Suprapubic skin (tissue), 4 donors: ENCODE data around the gene DGCR2.

Experiments used
- CTCF ChIP-seq, 2 donors: fragments of 200-600 bp in 1 of 2; fragments of 450-650 bp in 1 of 2; sonication (generic) in 1 of 2; IDR thresholded peaks; one replicate each; pipeline ENCODE4 v1.5.1; 2016 to 2019; ENCODE audit warnings: antibody characterized with exemption in 2 of 2, mild to moderate bottlenecking in 1 of 2, moderate library complexity in 1 of 2
- EP300 ChIP-seq: sonication (generic); formaldehyde crosslinking; IDR thresholded peaks from one replicate; pipeline ENCODE4 v1.6.1; 2017; ENCODE audit warnings: antibody characterized with exemption
- POLR2AphosphoS5 ChIP-seq, 3 donors: sonication (generic); formaldehyde crosslinking; IDR thresholded peaks; one replicate each; pipeline ENCODE4 v1.6.1; 2017; ENCODE audit warnings: antibody characterized with exemption in 3 of 3

- TF ChIP-seq CTCF (IDR thresholded peaks at IDR 0.05) (no peak), EP300 (no peak), POLR2AphosphoS5 (IDR thresholded peaks at IDR 0.05) (no peak)
Measured at GRCh38 chr22:19119949-19120348, 2.3 kb downstream of the DGCR2 start.
